ENCODE data around the gene FEM1A. TPM values are rescaled to one million over a fixed set of nuclear protein-coding genes. Genes with fewer than 3 reads are reported as not detected.

FEM1A gene
- total RNA-seq, 1 experiment from 2014 or later, result 20.0 TPM

GRCh38 chr19:4815426-4816201 is 24.1 kb downstream of the FEM1A start:
- H3K27me3 ChIP-seq (ENCODE audit: insufficient read depth, low read length), result no peaks in the 10 kb centered on the region
- H2BK20ac ChIP-seq (ENCODE audit: low read depth, low read length, poor library complexity, severe bottlenecking), result no peak overlapping the region
- H4K5ac ChIP-seq (ENCODE audit: insufficient read length, low read depth, low read length), result no peak overlapping the region
- H3K27ac ChIP-seq (ENCODE audit: insufficient read length, low read depth, low read length), result no peak overlapping the region
- H4K91ac ChIP-seq (ENCODE audit: insufficient read length, low read depth, low read length), result no peak overlapping the region
- H2BK120ac ChIP-seq (ENCODE audit: low read depth, low read length, poor library complexity, severe bottlenecking), result no peak overlapping the region
- H2AK5ac ChIP-seq (ENCODE audit: insufficient read length, low read length), result no peak overlapping the region
- no peak overlapping the region for H4K8ac ChIP-seq (replicated peaks; ENCODE audit: insufficient read length, low read depth, low read length)
- Mint-ChIP-seq H3K27me3 (ENCODE audit: low read depth) (peaks cover 18% of the 10 kb centered on the region), H3K36me3 (ENCODE audit: insufficient read depth in 1 of 3, low read depth in 3 of 3) (peaks cover 0 to 7% (median 0%) of the 10 kb centered on the region in 3 experiments; a peak in 1 of 7 replicates), H3K4me3 (peak overlapping the region; percentile 30 to 32; a peak in 3 of 5 replicates), H3K9me3 (peaks cover 0 to 16% of the 10 kb centered on the region in 2 experiments; a peak in 3 of 5 replicates), H3K4me1 (no peaks in the 10 kb centered on the region), H3K27ac (no peak overlapping the region)
- H3K4ac ChIP-seq (ENCODE audit: low read depth, low read length), result no peak overlapping the region; the same call in 1 of the 2 replicates
- H3K4me1 ChIP-seq (ENCODE audit: insufficient read depth, low read length), result no peaks in the 10 kb centered on the region
- no peak overlapping the region for H3K14ac ChIP-seq (ENCODE audit: insufficient read depth, low read length)
- WGBS (ENCODE audit: extremely low coverage, insufficient read length, low lambda C conversion rate), result no CpG with 5 or more reads among the region's 28 CpGs
- H4K20me1 ChIP-seq (ENCODE audit: control insufficient read depth, insufficient read depth, insufficient read length), result no peaks in the 10 kb centered on the region
- H2AFZ ChIP-seq (ENCODE audit: low read length), result no peak overlapping the region
- H3K9ac ChIP-seq (ENCODE audit: extremely low read depth, insufficient read length, low read length), result no peak overlapping the region
- no peak for TF ChIP-seq CTCF (conservative IDR thresholded peaks at IDR 0.05)
- H3K9me3 ChIP-seq (ENCODE audit: control insufficient read depth, low read depth, low read length), result no peaks in the 10 kb centered on the region
- H2BK5ac ChIP-seq (ENCODE audit: insufficient read length, low read length), result no peak overlapping the region
- H3K56ac ChIP-seq (ENCODE audit: insufficient read length, low read depth, low read length), result no peak overlapping the region
- H3K23me2 ChIP-seq (ENCODE audit: insufficient read length, low read depth, low read length, poor library complexity, severe bottlenecking), result no peaks in the 10 kb centered on the region
- no peak overlapping the region for H3K23ac ChIP-seq (ENCODE audit: insufficient read length, low read depth, low read length)
- no peak overlapping the region for H2BK15ac ChIP-seq (ENCODE audit: low read depth, low read length)
- H3K79me2 ChIP-seq (ENCODE audit: insufficient read depth, low read length), result no peaks in the 10 kb centered on the region
- no peak overlapping the region for H3T11ph ChIP-seq (ENCODE audit: low read length)
- H2BK12ac ChIP-seq (ENCODE audit: insufficient read length, low read depth, low read length), result no peak overlapping the region
- H3K79me1 ChIP-seq (ENCODE audit: insufficient read depth, low read depth, low read length, poor library complexity, severe bottlenecking), result no peaks in the 10 kb centered on the region
- DNase-seq, result peak; percentile 93
- H3K18ac ChIP-seq (ENCODE audit: insufficient read length, low read depth, low read length), result peak overlapping the region; percentile 60
- H3K4me2 ChIP-seq (ENCODE audit: insufficient read depth, insufficient read length, low read length), result no peak overlapping the region
